ENCODE results near the gene MBD1.
"Not testable (repeated sequence)": the region's sequence is repeated elsewhere in the genome, so short reads cannot be mapped to it uniquely, and the experiment has no call there.

MBD1 gene

GRCh38 chr18:50273203-50274043, 7.9 kb downstream of the MBD1 start:
- DNase-seq (ENCODE audit: low read depth in 2 of 2) = no peak

- DNase-seq (ENCODE audit: low read depth in 2 of 2) = no peak
Measured at GRCh38 chr18:50272568-50272967, 8.8 kb downstream of the MBD1 start.

- DNase-seq (ENCODE audit: low read depth in 2 of 2) = peak; percentile 48 to 76
Measured at GRCh38 chr18:50268022-50268747, 13.1 kb downstream of the MBD1 start.

- peak; percentile 70 to 85 for DNase-seq (ENCODE audit: low read depth in 2 of 2)
Measured at GRCh38 chr18:50266248-50266704, 15.0 kb downstream of the MBD1 start, which contains the start of gene CFAP53. TSS of gene CFAP53 (minus strand) at chr18:50266495. CDS start at chr18:50266404, 91 bp downstream.

- DNase-seq (ENCODE audit: low read depth in 2 of 2) = no peak
Measured at GRCh38 chr18:50262977-50263376, 18.3 kb downstream of the MBD1 start.

GRCh38 chr18:50250935-50251334, 30.4 kb downstream of the MBD1 start:
- no peak for DNase-seq (ENCODE audit: low read depth in 2 of 2)

GRCh38 chr18:50249576-50249975, 31.7 kb downstream of the MBD1 start:
- DNase-seq (ENCODE audit: low read depth in 2 of 2) = no peak

- no peak for DNase-seq (ENCODE audit: low read depth in 2 of 2)
Measured at GRCh38 chr18:50247561-50247960, 33.8 kb downstream of the MBD1 start.

- not testable (repeated sequence) for DNase-seq (ENCODE audit: low read depth in 2 of 2)
Measured at GRCh38 chr18:50241768-50242167, 39.6 kb downstream of the MBD1 start.

GRCh38 chr18:50240080-50240563, 41.2 kb downstream of the MBD1 start:
- DNase-seq (ENCODE audit: low read depth in 2 of 2) = no peak

- no peak for DNase-seq (ENCODE audit: low read depth in 2 of 2)
Measured at GRCh38 chr18:50232419-50232818, 48.9 kb downstream of the MBD1 start.

GRCh38 chr18:50231621-50232020, 49.7 kb downstream of the MBD1 start:
- DNase-seq (ENCODE audit: low read depth in 2 of 2) = no peak

GRCh38 chr18:50220249-50220648, 61.1 kb downstream of the MBD1 start:
- not testable (repeated sequence) for DNase-seq (ENCODE audit: low read depth in 2 of 2)
